Astrocyte (in vitro differentiated cells and primary cell): ENCODE data around the gene PARP16.

Source experiments
- EZH2 ChIP-seq: IDR thresholded peaks from 2 replicates; pipeline ENCODE4 v1.6.1; 2012; ENCODE audit warnings: mild to moderate bottlenecking, low read length, inconsistent platforms; ENCODE audit not compliant: insufficient read depth
- TF ChIP-seq, protein P1 (sequence below): IDR thresholded peaks from 2 replicates; pipeline ENCODE4 v1.5.1; 2011; ENCODE audit warnings: low read depth, mild to moderate bottlenecking, inconsistent platforms, low read length, moderate library complexity; ENCODE audit not compliant: insufficient read depth

GRCh38 chr15:65254356-65254755 lies 32.3 kb downstream of the PARP16 start:
- TF ChIP-seq, protein P1, sequence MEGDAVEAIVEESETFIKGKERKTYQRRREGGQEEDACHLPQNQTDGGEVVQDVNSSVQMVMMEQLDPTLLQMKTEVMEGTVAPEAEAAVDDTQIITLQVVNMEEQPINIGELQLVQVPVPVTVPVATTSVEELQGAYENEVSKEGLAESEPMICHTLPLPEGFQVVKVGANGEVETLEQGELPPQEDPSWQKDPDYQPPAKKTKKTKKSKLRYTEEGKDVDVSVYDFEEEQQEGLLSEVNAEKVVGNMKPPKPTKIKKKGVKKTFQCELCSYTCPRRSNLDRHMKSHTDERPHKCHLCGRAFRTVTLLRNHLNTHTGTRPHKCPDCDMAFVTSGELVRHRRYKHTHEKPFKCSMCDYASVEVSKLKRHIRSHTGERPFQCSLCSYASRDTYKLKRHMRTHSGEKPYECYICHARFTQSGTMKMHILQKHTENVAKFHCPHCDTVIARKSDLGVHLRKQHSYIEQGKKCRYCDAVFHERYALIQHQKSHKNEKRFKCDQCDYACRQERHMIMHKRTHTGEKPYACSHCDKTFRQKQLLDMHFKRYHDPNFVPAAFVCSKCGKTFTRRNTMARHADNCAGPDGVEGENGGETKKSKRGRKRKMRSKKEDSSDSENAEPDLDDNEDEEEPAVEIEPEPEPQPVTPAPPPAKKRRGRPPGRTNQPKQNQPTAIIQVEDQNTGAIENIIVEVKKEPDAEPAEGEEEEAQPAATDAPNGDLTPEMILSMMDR, result no peak
- TF ChIP-seq EZH2, result no peak
